SK-N-SH (cell line): Measurements from ENCODE around the gene MT1F. TPM values are rescaled to one million over a fixed set of nuclear protein-coding genes. Genes with fewer than 3 reads are reported as not detected.

Source experiments
- CTCF ChIA-PET: fragments of 300-600, 350-600 bp; formaldehyde crosslinking; extraction: SDS; loops from one replicate; lab custom pipeline; 2021; lab: Yijun Ruan, JAX
- POLR2A ChIA-PET: fragments of 350-600 bp; sonication (Branson Sonifier 250); formaldehyde crosslinking; extraction: SDS; loops from one replicate; lab custom pipeline; 2020; ENCODE audit warnings: antibody characterized with exemption, inconsistent platforms; lab: Yijun Ruan, JAX
- DNase-seq: peaks from one replicate; pipeline ENCODE4 v3.0.0; 2012
- H2AFZ ChIP-seq: fragments of 200-600 bp; sonication (generic); 2 replicates; pipeline ENCODE4 v1.8.1; 2016; ENCODE audit warnings: antibody characterized with exemption, mild to moderate bottlenecking, low read depth
- H3F3A ChIP-seq: fragments of 200-600 bp; sonication (generic); replicated peaks from 2 replicates; pipeline ENCODE3; 2016; ENCODE audit warnings: antibody characterized with exemption, mild to moderate bottlenecking; ENCODE audit not compliant: insufficient read depth
- H3K27ac ChIP-seq, 2 experiments: fragments of 200-500 bp in 1 of 2; fragments of 200-600 bp in 1 of 2; sonication (Bioruptor generic) in 1 of 2; sonication (generic), shearing (Covaris generic) in 1 of 2; 2 replicates each; pipeline versions ENCODE4 v1.5.1 to v1.6.1; 2014 to 2016; ENCODE audit warnings: low read depth in 2 of 2, inconsistent platforms in 1 of 2, low read length in 1 of 2, mild to moderate bottlenecking in 1 of 2, mixed read lengths in 1 of 2
- H3K27me3 ChIP-seq: fragments of 200-600 bp; sonication (generic), shearing (Covaris generic); 2 replicates; pipeline ENCODE4 v1.6.1; 2016; ENCODE audit warnings: mixed run types; ENCODE audit not compliant: insufficient read depth
- H3K36me3 ChIP-seq, 2 experiments: fragments of 200-500 bp in 1 of 2; fragments of 200-600 bp in 1 of 2; sonication (Bioruptor generic) in 1 of 2; sonication (generic) in 1 of 2; replicated peaks in 1 of 2; 2 replicates each; pipeline versions ENCODE3 to v1.5.1; 2014 to 2016; ENCODE audit warnings: low read length in 1 of 2, mild to moderate bottlenecking in 1 of 2; ENCODE audit not compliant: insufficient read depth in 2 of 2, control insufficient read depth in 1 of 2
- H3K4me1 ChIP-seq, 2 experiments: fragments of 200-500 bp in 1 of 2; fragments of 200-600 bp in 1 of 2; sonication (Bioruptor generic) in 1 of 2; sonication (generic), shearing (Covaris generic) in 1 of 2; 2 replicates each; pipeline versions ENCODE4 v1.5.1 to v1.6.1; 2014 to 2016; ENCODE audit warnings: low read depth in 1 of 2, low read length in 1 of 2, mixed run types in 1 of 2; ENCODE audit not compliant: insufficient read depth in 2 of 2, control insufficient read depth in 1 of 2
- H3K4me2 ChIP-seq: fragments of 200-600 bp; sonication (generic), shearing (Covaris generic); 2 replicates; pipeline ENCODE4 v1.6.1; 2017; ENCODE audit warnings: mixed run types
- H3K4me3 ChIP-seq, 2 experiments: fragments of 200-500 bp in 1 of 2; fragments of 200-600 bp in 1 of 2; sonication (Bioruptor generic) in 1 of 2; sonication (generic), shearing (Covaris generic) in 1 of 2; 2 replicates each; pipeline versions ENCODE4 v1.5.1 to v1.8.1; 2014 to 2016; ENCODE audit warnings: low read depth in 2 of 2, inconsistent platforms in 1 of 2, low read length in 1 of 2, mild to moderate bottlenecking in 1 of 2, mixed read lengths in 1 of 2, moderate library complexity in 1 of 2
- H3K79me2 ChIP-seq: fragments of 200-600 bp; sonication (generic); 2 replicates; pipeline ENCODE4 v1.8.1; 2017; ENCODE audit warnings: mild to moderate bottlenecking; ENCODE audit not compliant: insufficient read depth
- H3K9ac ChIP-seq: fragments of 200-600 bp; sonication (generic); 2 replicates; pipeline ENCODE4 v1.6.1; 2017; ENCODE audit warnings: mixed run types
- H3K9me2 ChIP-seq: fragments of 200-600 bp; sonication (generic); 2 replicates; pipeline ENCODE4 v1.6.1; 2017; ENCODE audit warnings: mixed run types
- H3K9me3 ChIP-seq: fragments of 200-600 bp; sonication (generic); 2 replicates; pipeline ENCODE4 v1.6.1; 2017; ENCODE audit warnings: mixed run types, mild to moderate bottlenecking, moderate library complexity
- H4K20me1 ChIP-seq: fragments of 200-600 bp; sonication (generic); 2 replicates; pipeline ENCODE4 v1.6.1; 2017; ENCODE audit warnings: mild to moderate bottlenecking, mixed run types; ENCODE audit not compliant: insufficient read depth
- CHD2 ChIP-seq: fragments of 150-350 bp; IDR thresholded peaks from 2 replicates; pipeline ENCODE4 v1.6.1; 2018; ENCODE audit warnings: low read length; ENCODE audit not compliant: partially characterized antibody
- ELF1 ChIP-seq: IDR thresholded peaks from 2 replicates; pipeline ENCODE4 v1.4.0; 2012
- FOXJ3 ChIP-seq: sonication (generic); formaldehyde crosslinking; IDR thresholded peaks from 2 replicates; pipeline ENCODE4 v1.5.1; 2020; ENCODE audit warnings: mild to moderate bottlenecking, missing genetic modification reagents
- FOXM1 ChIP-seq: IDR thresholded peaks from 2 replicates; pipeline ENCODE4 v1.4.0; 2012; ENCODE audit warnings: low read depth, mild to moderate bottlenecking
- GABPA ChIP-seq: IDR thresholded peaks from 2 replicates; pipeline ENCODE4 v1.4.0; 2012; ENCODE audit warnings: low read depth, mild to moderate bottlenecking
- MXI1 ChIP-seq: IDR thresholded peaks from 2 replicates; pipeline ENCODE4 v1.6.1; 2012; ENCODE audit warnings: mild to moderate bottlenecking, low read depth, low read length, improper control_type of control experiment
- NFIC ChIP-seq: IDR thresholded peaks from 2 replicates; pipeline ENCODE4 v1.4.0; 2012; ENCODE audit warnings: borderline replicate concordance
- NRF1 ChIP-seq: IDR thresholded peaks from 2 replicates; pipeline ENCODE4 v1.6.1; 2012; ENCODE audit warnings: low read depth, mild to moderate bottlenecking, low read length
- POLR2AphosphoS5 ChIP-seq: IDR thresholded peaks from 2 replicates; pipeline ENCODE4 v1.6.1; 2012; ENCODE audit warnings: low read depth, low read length
- RAD21 ChIP-seq: IDR thresholded peaks from 2 replicates; pipeline ENCODE4 v1.6.1; 2012; ENCODE audit warnings: mild to moderate bottlenecking, low read length
- RXRA ChIP-seq: IDR thresholded peaks from 2 replicates; pipeline ENCODE4 v1.4.0; 2012; ENCODE audit warnings: low read depth, mild to moderate bottlenecking, borderline replicate concordance
- TAF1 ChIP-seq: IDR thresholded peaks from 2 replicates; pipeline ENCODE4 v1.6.1; 2012; ENCODE audit warnings: low read depth, mild to moderate bottlenecking, low read length, moderate library complexity, borderline replicate concordance
- TCF12 ChIP-seq: IDR thresholded peaks from 2 replicates; pipeline ENCODE4 v1.4.0; 2012
- YY1 ChIP-seq: IDR thresholded peaks from 2 replicates; pipeline ENCODE4 v1.4.0; 2012; ENCODE audit warnings: low read depth, mild to moderate bottlenecking
- polyA plus RNA-seq, 3 experiments: library from polyadenylated mRNA; depleted of rRNA; stranded (reverse); fragments of >200 nt; gene quantifications; 2 replicates each; pipeline ENCODE4 v1.2.3, GENCODE V29; 2012
- TF ChIP-seq, protein P1 (sequence below): IDR thresholded peaks from 2 replicates; pipeline ENCODE4 v1.6.1; 2012; ENCODE audit warnings: mild to moderate bottlenecking, low read depth, low read length, moderate library complexity
- TF ChIP-seq, protein P2 (sequence below): fragments of 150-350 bp; IDR thresholded peaks from 2 replicates; pipeline ENCODE4 v1.6.1; 2017; ENCODE audit warnings: antibody characterized with exemption, low read length, low read depth, borderline replicate concordance
- TF ChIP-seq, protein P3 (sequence below): IDR thresholded peaks from 2 replicates; pipeline ENCODE4; 2012
- TF ChIP-seq, protein P4 (sequence below): fragments of 150-350 bp; IDR thresholded peaks from 2 replicates; pipeline ENCODE4 v1.6.1; 2016; ENCODE audit warnings: mild to moderate bottlenecking, low read depth, low read length
- TF ChIP-seq, protein P5 (sequence below): fragments of 200-600 bp; sonication (generic); IDR thresholded peaks from 2 replicates; pipeline ENCODE4 v1.6.1; 2017; ENCODE audit warnings: antibody characterized with exemption, mild to moderate bottlenecking, moderate library complexity
- TF ChIP-seq, protein P6 (sequence below): IDR thresholded peaks from 2 replicates; pipeline ENCODE4 v1.4.0; 2012; ENCODE audit warnings: low read depth

Gene MT1F
- polyA plus RNA-seq, 1 of the 3 experiments (the other 2 are of a cell fraction), result 13.0 TPM

DNA sequence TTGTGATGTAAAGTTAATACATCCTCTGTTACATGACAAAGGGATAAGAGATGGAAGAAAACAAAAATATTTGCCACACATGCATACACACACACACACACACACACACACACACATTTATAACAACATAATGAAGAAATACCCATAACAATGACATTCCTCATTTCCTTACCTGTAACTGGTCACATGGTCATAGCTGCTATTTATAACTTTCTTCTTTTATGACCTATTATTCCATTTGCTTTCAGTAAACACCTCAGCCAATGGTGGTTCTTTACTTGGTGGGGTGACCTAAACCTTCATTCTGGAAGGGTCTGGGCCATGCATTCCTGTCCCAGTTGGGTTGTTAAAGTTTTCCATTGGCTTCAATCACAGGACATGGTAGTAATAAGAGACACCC, 44.1 kb upstream of the MT1F start:
- DNase-seq, result no peak
- peaks cover 44% of the 10 kb centered on the region for H3F3A ChIP-seq
- ChIA-PET CTCF (interaction anchor here (1.1 to 1.3 kb wide), 3 partner anchors 10 to 54 kb away, joined by 3 to 4 read pairs (median 3); partner anchors contain the start of gene MT1G), POLR2A (no interaction called here)
- H3K9me2 ChIP-seq, result no peaks in the 10 kb centered on the region
- H3K4me3 ChIP-seq, result no peak overlapping the region
- H2AFZ ChIP-seq, result no peak overlapping the region
- peaks cover 27% of the 10 kb centered on the region for H3K79me2 ChIP-seq
- H3K4me1 ChIP-seq, result peaks cover 25 to 39% of the 10 kb centered on the region in 2 experiments; a peak in 3 of 4 replicates
- TF ChIP-seq NRF1, result no peak
- TF ChIP-seq, protein P1, sequence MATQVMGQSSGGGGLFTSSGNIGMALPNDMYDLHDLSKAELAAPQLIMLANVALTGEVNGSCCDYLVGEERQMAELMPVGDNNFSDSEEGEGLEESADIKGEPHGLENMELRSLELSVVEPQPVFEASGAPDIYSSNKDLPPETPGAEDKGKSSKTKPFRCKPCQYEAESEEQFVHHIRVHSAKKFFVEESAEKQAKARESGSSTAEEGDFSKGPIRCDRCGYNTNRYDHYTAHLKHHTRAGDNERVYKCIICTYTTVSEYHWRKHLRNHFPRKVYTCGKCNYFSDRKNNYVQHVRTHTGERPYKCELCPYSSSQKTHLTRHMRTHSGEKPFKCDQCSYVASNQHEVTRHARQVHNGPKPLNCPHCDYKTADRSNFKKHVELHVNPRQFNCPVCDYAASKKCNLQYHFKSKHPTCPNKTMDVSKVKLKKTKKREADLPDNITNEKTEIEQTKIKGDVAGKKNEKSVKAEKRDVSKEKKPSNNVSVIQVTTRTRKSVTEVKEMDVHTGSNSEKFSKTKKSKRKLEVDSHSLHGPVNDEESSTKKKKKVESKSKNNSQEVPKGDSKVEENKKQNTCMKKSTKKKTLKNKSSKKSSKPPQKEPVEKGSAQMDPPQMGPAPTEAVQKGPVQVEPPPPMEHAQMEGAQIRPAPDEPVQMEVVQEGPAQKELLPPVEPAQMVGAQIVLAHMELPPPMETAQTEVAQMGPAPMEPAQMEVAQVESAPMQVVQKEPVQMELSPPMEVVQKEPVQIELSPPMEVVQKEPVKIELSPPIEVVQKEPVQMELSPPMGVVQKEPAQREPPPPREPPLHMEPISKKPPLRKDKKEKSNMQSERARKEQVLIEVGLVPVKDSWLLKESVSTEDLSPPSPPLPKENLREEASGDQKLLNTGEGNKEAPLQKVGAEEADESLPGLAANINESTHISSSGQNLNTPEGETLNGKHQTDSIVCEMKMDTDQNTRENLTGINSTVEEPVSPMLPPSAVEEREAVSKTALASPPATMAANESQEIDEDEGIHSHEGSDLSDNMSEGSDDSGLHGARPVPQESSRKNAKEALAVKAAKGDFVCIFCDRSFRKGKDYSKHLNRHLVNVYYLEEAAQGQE, result no peak
- TF ChIP-seq ELF1, result no peak
- TF ChIP-seq, protein P2, sequence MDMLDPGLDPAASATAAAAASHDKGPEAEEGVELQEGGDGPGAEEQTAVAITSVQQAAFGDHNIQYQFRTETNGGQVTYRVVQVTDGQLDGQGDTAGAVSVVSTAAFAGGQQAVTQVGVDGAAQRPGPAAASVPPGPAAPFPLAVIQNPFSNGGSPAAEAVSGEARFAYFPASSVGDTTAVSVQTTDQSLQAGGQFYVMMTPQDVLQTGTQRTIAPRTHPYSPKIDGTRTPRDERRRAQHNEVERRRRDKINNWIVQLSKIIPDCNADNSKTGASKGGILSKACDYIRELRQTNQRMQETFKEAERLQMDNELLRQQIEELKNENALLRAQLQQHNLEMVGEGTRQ, result no peak
- no peak for TF ChIP-seq TAF1
- TF ChIP-seq CHD2, result no peak
- no peak for TF ChIP-seq FOXM1
- TF ChIP-seq GABPA, result no peak
- TF ChIP-seq, protein P3, sequence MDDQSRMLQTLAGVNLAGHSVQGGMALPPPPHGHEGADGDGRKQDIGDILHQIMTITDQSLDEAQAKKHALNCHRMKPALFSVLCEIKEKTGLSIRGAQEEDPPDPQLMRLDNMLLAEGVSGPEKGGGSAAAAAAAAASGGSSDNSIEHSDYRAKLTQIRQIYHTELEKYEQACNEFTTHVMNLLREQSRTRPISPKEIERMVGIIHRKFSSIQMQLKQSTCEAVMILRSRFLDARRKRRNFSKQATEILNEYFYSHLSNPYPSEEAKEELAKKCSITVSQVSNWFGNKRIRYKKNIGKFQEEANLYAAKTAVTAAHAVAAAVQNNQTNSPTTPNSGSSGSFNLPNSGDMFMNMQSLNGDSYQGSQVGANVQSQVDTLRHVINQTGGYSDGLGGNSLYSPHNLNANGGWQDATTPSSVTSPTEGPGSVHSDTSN, result no peak
- TF ChIP-seq RXRA, result no peak
- TF ChIP-seq NFIC, result no peak
- no peak for TF ChIP-seq TCF12
- TF ChIP-seq YY1, result no peak
- TF ChIP-seq RAD21, result no peak
- TF ChIP-seq POLR2AphosphoS5, result no peak
- TF ChIP-seq, protein P4, sequence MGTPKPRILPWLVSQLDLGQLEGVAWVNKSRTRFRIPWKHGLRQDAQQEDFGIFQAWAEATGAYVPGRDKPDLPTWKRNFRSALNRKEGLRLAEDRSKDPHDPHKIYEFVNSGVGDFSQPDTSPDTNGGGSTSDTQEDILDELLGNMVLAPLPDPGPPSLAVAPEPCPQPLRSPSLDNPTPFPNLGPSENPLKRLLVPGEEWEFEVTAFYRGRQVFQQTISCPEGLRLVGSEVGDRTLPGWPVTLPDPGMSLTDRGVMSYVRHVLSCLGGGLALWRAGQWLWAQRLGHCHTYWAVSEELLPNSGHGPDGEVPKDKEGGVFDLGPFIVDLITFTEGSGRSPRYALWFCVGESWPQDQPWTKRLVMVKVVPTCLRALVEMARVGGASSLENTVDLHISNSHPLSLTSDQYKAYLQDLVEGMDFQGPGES, result no peak
- TF ChIP-seq, protein P5, sequence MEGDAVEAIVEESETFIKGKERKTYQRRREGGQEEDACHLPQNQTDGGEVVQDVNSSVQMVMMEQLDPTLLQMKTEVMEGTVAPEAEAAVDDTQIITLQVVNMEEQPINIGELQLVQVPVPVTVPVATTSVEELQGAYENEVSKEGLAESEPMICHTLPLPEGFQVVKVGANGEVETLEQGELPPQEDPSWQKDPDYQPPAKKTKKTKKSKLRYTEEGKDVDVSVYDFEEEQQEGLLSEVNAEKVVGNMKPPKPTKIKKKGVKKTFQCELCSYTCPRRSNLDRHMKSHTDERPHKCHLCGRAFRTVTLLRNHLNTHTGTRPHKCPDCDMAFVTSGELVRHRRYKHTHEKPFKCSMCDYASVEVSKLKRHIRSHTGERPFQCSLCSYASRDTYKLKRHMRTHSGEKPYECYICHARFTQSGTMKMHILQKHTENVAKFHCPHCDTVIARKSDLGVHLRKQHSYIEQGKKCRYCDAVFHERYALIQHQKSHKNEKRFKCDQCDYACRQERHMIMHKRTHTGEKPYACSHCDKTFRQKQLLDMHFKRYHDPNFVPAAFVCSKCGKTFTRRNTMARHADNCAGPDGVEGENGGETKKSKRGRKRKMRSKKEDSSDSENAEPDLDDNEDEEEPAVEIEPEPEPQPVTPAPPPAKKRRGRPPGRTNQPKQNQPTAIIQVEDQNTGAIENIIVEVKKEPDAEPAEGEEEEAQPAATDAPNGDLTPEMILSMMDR, result no peak
- TF ChIP-seq, protein P6, sequence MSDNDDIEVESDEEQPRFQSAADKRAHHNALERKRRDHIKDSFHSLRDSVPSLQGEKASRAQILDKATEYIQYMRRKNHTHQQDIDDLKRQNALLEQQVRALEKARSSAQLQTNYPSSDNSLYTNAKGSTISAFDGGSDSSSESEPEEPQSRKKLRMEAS, result no peak
- no peak for TF ChIP-seq MXI1
- TF ChIP-seq FOXJ3 (CRISPR knock-in tag), result no peak
- H4K20me1 ChIP-seq, result no peaks in the 10 kb centered on the region; the same call in 1 of the 2 replicates
- H3K4me2 ChIP-seq, result peak overlapping the region; percentile 63; the same call in 1 of the 2 replicates
- H3K27me3 ChIP-seq, result no peaks in the 10 kb centered on the region
- peak overlapping the region in 1 of 2 experiments; percentile 71; a peak in 2 of 4 replicates for H3K27ac ChIP-seq
- H3K36me3 ChIP-seq, result no peaks in the 10 kb centered on the region
- H3K9ac ChIP-seq, result no peak overlapping the region; the same call in 1 of the 2 replicates
- no peaks in the 10 kb centered on the region for H3K9me3 ChIP-seq
